IgD-negative memory B cell (primary cell): ENCODE measurements around the gene FARSB. TPM values are rescaled to one million over a fixed set of nuclear protein-coding genes. Genes with fewer than 3 reads are reported as not detected.

Source experiments
- H3K27ac Mint-ChIP-seq, 3 donors: one replicate each; pipeline ENCODE4 v1.8.0; 2020 to 2022; ENCODE audit warnings: mild to moderate bottlenecking in 3 of 3, mixed read lengths in 3 of 3, moderate library complexity in 1 of 3
- H3K27me3 Mint-ChIP-seq: one replicate; pipeline ENCODE4 v1.8.0; 2021; ENCODE audit warnings: mixed read lengths
- H3K36me3 Mint-ChIP-seq: one replicate; pipeline ENCODE4 v1.8.0; 2020; ENCODE audit warnings: mild to moderate bottlenecking, mixed read lengths
- H3K4me1 Mint-ChIP-seq, 3 donors: one replicate each; pipeline ENCODE4 v1.8.0; 2020 to 2022; ENCODE audit warnings: mixed read lengths in 3 of 3, mild to moderate bottlenecking in 1 of 3
- H3K4me3 Mint-ChIP-seq, 4 donors: one replicate each; pipeline ENCODE4 v1.8.0; 2020 to 2022; ENCODE audit warnings: mild to moderate bottlenecking in 4 of 4, mixed read lengths in 4 of 4, moderate library complexity in 3 of 4
- H3K9me3 Mint-ChIP-seq, 3 donors: one replicate each; pipeline ENCODE4 v1.8.0; 2020 to 2021; ENCODE audit warnings: mixed read lengths in 3 of 3, mild to moderate bottlenecking in 1 of 3
- polyA plus RNA-seq: library from polyadenylated mRNA; unstranded; fragments of 300-500 nt; fragmentation: Illumina TruSeq; gene quantifications from one replicate; pipeline ENCODE4 v1.2.3, GENCODE V29; 2021

Gene FARSB
- polyA plus RNA-seq, 1 donor from 2014 or later, result 20.4 TPM

- Mint-ChIP-seq H3K27me3 (peaks cover 1% of the 10 kb centered on the region), H3K4me3 (no peak overlapping the region), H3K9me3 (peaks cover 0 to 4% (median 2%) of the 10 kb centered on the region in 3 donors), H3K4me1 (peaks cover 0 to 4% (median 1%) of the 10 kb centered on the region in 3 donors), H3K27ac (no peak overlapping the region), H3K36me3 (peaks cover 11% of the 10 kb centered on the region)
These were observed 129.2 kb downstream of the FARSB start for GRCh38 chr2:222526480-222527277.

- Mint-ChIP-seq H3K27ac (no peak overlapping the region), H3K4me1 (peaks cover 0 to 4% (median 0%) of the 10 kb centered on the region in 3 donors), H3K27me3 (peaks cover 1% of the 10 kb centered on the region), H3K36me3 (peaks cover 9% of the 10 kb centered on the region), H3K9me3 (peaks cover 0 to 4% (median 2%) of the 10 kb centered on the region in 3 donors), H3K4me3 (no peak overlapping the region)
These were observed 130.1 kb downstream of the FARSB start for GRCh38 chr2:222525811-222526210.

- H3K4me1 Mint-ChIP-seq, result peaks cover 0 to 4% (median 0%) of the 10 kb centered on the region in 3 donors
- peaks cover 9% of the 10 kb centered on the region for H3K36me3 Mint-ChIP-seq
- H3K9me3 Mint-ChIP-seq, result peaks cover 0 to 7% (median 2%) of the 10 kb centered on the region in 3 donors
- no peak overlapping the region for H3K27ac Mint-ChIP-seq
- no peak overlapping the region for H3K4me3 Mint-ChIP-seq
- H3K27me3 Mint-ChIP-seq, result peaks cover 1% of the 10 kb centered on the region
These were observed 131.9 kb downstream of the FARSB start for GRCh38 chr2:222523783-222524544.

GRCh38 chr2:222522082-222522481 lies 133.8 kb downstream of the FARSB start:
- H3K9me3 Mint-ChIP-seq, result peaks cover 0 to 7% (median 2%) of the 10 kb centered on the region in 3 donors
- no peak overlapping the region for H3K27ac Mint-ChIP-seq
- no peak overlapping the region for H3K4me3 Mint-ChIP-seq
- H3K4me1 Mint-ChIP-seq, result peaks cover 0 to 4% (median 0%) of the 10 kb centered on the region in 3 donors
- H3K36me3 Mint-ChIP-seq, result peaks cover 10% of the 10 kb centered on the region
- H3K27me3 Mint-ChIP-seq, result no peaks in the 10 kb centered on the region

- no peak overlapping the region for H3K4me3 Mint-ChIP-seq
- no peaks in the 10 kb centered on the region for H3K27me3 Mint-ChIP-seq
- H3K27ac Mint-ChIP-seq, result no peak overlapping the region
- no peaks in the 10 kb centered on the region for H3K4me1 Mint-ChIP-seq
- H3K36me3 Mint-ChIP-seq, result peaks cover 7% of the 10 kb centered on the region
- peaks cover 0 to 3% (median 2%) of the 10 kb centered on the region in 3 donors for H3K9me3 Mint-ChIP-seq
These were observed 134.8 kb downstream of the FARSB start for GRCh38 chr2:222521099-222521498.

Other genes with a start within 250 kb of the FARSB start
- 3.1 TPM for gene SGPP2, start 231.5 kb downstream of the FARSB start, polyA plus RNA-seq
- gene MOGAT1, start 15.6 kb upstream of the FARSB start, polyA plus RNA-seq, result not detected
- gene ACSL3, start 204.9 kb upstream of the FARSB start, polyA plus RNA-seq, result 19.6 TPM